Breast epithelium (tissue), 4 donors: ENCODE data around the gene C16orf78. TPM values are rescaled to one million over a fixed set of nuclear protein-coding genes. Genes with fewer than 3 reads are reported as not detected.
"Not testable (repeated sequence)": the region's sequence is repeated elsewhere in the genome, so short reads cannot be mapped to it uniquely, and the experiment has no call there.

Source experiments
- DNase-seq, 2 donors: peaks; one replicate each; pipeline ENCODE4 v3.0.0-alpha.2; 2019; ENCODE audit warnings: low spot score in 2 of 2
- H3K27ac ChIP-seq, 2 donors: fragments of 200-600 bp; sonication (generic) in 1 of 2; one replicate each; pipeline ENCODE4 v1.5.1; 2016 to 2019; ENCODE audit warnings: mild to moderate bottlenecking in 1 of 2
- H3K27me3 ChIP-seq, 2 donors: fragments of 200-600 bp; sonication (generic) in 1 of 2; one replicate each; pipeline versions ENCODE4 v1.5.1 to v1.6.0; 2017 to 2019; ENCODE audit warnings: control low read depth in 1 of 2, mild to moderate bottlenecking in 1 of 2
- H3K36me3 ChIP-seq: fragments of 200-600 bp; one replicate; pipeline ENCODE4 v1.5.1; 2019
- H3K4me1 ChIP-seq, 2 donors: fragments of 200-600 bp; sonication (generic); one replicate each; pipeline ENCODE4 v1.5.1; 2016 to 2019; ENCODE audit warnings: control low read depth in 1 of 2
- H3K4me3 ChIP-seq, 3 donors: fragments of 200-600 bp; sonication (generic); 1 replicate in 2 of 3; 2 replicates in 1 of 3; pipeline ENCODE4 v1.5.1; 2016 to 2019; ENCODE audit warnings: mild to moderate bottlenecking in 3 of 3, moderate library complexity in 2 of 3
- H3K9me3 ChIP-seq, 2 donors: fragments of 200-600 bp; sonication (generic) in 1 of 2; one replicate each; pipeline ENCODE4 v1.5.1; 2016 to 2019; ENCODE audit warnings: control low read depth in 1 of 2
- POLR2A ChIP-seq: fragments of 450-650 bp; IDR thresholded peaks from one replicate; pipeline ENCODE4 v1.6.1; 2016; ENCODE audit warnings: antibody characterized with exemption, mild to moderate bottlenecking, moderate library complexity
- POLR2AphosphoS5 ChIP-seq, 3 donors: sonication (generic); formaldehyde crosslinking; IDR thresholded peaks; one replicate each; pipeline ENCODE4 v1.6.1; 2017; ENCODE audit warnings: antibody characterized with exemption in 3 of 3
- intact Hi-C: fragments of 100-400 bp; cut with DNase I; formaldehyde crosslinking; loops from one replicate; pipeline ENCODE4 v1.15.1; 2023; ENCODE audit warnings: low total_unique reads
- total RNA-seq, 3 donors: library from RNA; depleted of rRNA; stranded (reverse); fragments of >200 nt; gene quantifications; one replicate each; pipeline ENCODE4 v1.1.0, GENCODE V29; 2016
- TF ChIP-seq, protein P1 (sequence below), 3 donors: fragments of 450-650 bp; IDR thresholded peaks; one replicate each; pipeline ENCODE4 v1.5.1; 2016 to 2017; ENCODE audit warnings: antibody characterized with exemption in 3 of 3, mild to moderate bottlenecking in 3 of 3, moderate library complexity in 3 of 3

The C16orf78 gene
- total RNA-seq, 3 donors from 2014 or later, result not detected

DNA sequence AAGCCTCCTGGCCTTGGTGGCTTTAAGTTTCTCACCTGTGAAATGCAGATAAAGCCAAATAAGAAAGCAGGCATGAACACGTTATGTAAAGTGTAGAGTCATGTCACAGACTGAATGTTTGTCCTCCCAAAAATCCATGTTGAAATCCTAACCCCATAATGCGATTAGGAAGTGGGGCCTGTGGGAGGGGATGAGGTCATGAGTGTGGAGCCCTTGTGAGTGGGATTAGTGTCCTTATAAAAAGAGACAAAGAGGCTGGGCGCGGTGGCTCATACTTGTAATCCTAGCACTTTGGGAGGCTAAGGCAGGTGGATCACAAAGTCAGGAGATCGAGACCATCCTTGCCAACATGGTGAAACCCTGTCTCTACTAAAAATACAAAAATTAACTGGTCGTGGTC, 19.5 kb upstream of the C16orf78 start:
- Histone ChIP-seq H3K9me3 (no peaks in the 10 kb centered on the region), H3K4me1 (no peaks in the 10 kb centered on the region), H3K27ac (no peak overlapping the region), H3K4me3 (no peak overlapping the region), H3K36me3 (no peaks in the 10 kb centered on the region), H3K27me3 (peaks cover 0 to 21% of the 10 kb centered on the region in 2 donors)
- DNase-seq, result no peak
- intact Hi-C loops, result no loop called here
- TF ChIP-seq POLR2A (no peak), POLR2AphosphoS5 (IDR thresholded peaks at IDR 0.05) (no peak)
- TF ChIP-seq, protein P1, sequence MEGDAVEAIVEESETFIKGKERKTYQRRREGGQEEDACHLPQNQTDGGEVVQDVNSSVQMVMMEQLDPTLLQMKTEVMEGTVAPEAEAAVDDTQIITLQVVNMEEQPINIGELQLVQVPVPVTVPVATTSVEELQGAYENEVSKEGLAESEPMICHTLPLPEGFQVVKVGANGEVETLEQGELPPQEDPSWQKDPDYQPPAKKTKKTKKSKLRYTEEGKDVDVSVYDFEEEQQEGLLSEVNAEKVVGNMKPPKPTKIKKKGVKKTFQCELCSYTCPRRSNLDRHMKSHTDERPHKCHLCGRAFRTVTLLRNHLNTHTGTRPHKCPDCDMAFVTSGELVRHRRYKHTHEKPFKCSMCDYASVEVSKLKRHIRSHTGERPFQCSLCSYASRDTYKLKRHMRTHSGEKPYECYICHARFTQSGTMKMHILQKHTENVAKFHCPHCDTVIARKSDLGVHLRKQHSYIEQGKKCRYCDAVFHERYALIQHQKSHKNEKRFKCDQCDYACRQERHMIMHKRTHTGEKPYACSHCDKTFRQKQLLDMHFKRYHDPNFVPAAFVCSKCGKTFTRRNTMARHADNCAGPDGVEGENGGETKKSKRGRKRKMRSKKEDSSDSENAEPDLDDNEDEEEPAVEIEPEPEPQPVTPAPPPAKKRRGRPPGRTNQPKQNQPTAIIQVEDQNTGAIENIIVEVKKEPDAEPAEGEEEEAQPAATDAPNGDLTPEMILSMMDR (IDR thresholded peaks at IDR 0.05), result no peak

DNA sequence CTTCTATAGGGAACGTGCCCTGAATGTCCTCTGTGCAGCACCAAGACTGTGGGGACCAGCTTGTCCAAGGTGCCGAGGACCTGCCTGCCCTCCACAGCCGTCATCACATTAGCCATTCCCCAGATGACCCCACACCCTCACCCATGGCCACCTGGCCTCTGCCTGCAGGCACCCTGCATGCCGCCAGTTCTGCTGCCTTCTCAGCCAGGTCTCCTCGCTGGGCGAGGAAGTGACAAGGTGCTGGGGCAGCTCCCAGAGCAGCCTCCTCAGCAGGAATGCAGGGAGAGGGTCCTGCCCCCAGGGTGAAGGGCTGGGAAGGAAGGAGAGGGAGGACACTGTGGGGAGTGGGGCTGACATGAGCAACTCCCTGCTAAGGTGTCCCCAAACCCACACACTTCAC, 18.6 kb upstream of the C16orf78 start:
- H3K36me3 ChIP-seq, result no peaks in the 10 kb centered on the region
- H3K4me1 ChIP-seq, result no peaks in the 10 kb centered on the region
- no peak for DNase-seq
- H3K27me3 ChIP-seq, result peaks cover 0 to 15% of the 10 kb centered on the region in 2 donors
- TF ChIP-seq POLR2AphosphoS5 (IDR thresholded peaks at IDR 0.05) (no peak), POLR2A (no peak)
- TF ChIP-seq, protein P1 (IDR thresholded peaks at IDR 0.05), result no peak
- H3K27ac ChIP-seq, result no peak overlapping the region
- intact Hi-C loops, result no loop called here
- H3K9me3 ChIP-seq, result no peaks in the 10 kb centered on the region
- no peak overlapping the region for H3K4me3 ChIP-seq

DNA sequence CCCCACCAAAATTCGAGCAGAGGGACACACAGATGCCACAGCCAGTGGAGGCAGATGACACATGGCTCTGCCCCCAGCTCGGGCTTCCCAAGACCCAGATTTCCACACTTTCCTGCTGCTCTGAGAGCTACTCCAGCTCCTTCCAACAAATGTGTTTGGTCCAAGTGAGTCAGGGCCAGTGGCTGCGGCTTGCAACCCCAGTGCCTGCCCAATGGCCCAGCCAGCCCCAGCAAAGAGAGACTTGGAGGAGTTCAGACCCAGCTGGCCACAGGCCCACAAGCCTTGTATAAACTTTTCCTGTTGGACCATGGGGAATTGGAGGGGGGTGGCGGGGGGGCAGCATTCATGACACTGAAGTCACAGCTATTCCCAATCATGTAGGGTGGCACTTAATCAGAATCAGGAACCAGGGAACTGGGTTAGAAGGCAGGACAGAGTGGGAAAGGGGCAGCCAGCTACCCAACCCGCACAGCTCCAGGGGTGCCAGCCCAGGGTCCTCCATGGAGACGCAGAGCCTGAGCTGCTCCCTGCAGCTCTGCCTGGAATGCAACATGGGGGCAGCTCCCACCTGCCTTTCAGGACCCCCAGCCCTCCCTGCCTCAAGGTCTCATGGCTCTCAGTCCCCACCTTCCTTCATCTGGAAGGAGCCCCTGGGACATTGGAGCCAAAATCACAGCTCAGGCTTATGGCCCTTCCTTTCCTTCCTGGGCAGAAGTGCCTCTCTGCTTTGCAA, 17.5 kb upstream of the C16orf78 start:
- no peak for TF ChIP-seq POLR2AphosphoS5 (IDR thresholded peaks at IDR 0.05)
- TF ChIP-seq, protein P1 (IDR thresholded peaks at IDR 0.05), result no peak
- TF ChIP-seq POLR2A, result no peak
- DNase-seq, result no peak
- Histone ChIP-seq H3K27me3 (peaks cover 0 to 4% of the 10 kb centered on the region in 2 donors), H3K27ac (no peak overlapping the region), H3K9me3 (no peaks in the 10 kb centered on the region), H3K36me3 (no peaks in the 10 kb centered on the region), H3K4me1 (no peaks in the 10 kb centered on the region), H3K4me3 (no peak overlapping the region)
- intact Hi-C loops, result no loop called here

DNA sequence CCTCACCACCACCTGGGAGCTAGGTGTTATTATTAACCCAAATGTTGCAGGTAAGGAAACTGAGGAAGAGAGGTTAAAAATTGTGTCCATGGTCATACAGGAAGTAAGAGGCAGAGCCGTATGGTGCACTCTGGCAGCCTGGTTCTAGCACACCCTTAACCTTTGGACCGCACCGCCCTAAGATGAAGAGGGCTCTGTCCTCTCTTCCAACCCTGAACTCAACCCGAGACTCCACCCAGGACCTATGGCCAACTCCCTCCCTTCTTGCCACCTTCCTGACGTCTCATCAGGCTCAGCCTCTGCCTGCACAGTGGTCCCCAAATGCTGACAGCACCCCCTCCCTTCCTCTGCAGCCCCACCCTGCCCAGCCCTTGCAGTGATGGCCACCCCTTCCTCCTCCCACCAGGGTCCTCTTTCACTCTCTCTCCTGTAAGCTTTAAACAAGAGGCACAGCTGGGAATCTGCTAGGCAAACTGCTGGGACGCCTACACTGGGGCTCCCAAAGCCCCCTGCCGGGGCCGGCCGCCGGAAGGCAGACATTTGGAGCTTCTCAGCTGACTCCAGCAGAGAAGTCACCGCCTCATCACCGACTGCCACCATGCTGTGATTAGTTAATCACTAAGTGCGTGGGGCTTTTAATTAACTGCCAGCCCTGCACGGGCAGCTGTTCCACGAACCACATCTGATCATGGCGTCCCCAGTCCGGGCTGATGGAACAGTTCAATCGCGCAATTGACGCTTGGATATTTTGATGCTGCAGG, 16.7 kb upstream of the C16orf78 start:
- no peaks in the 10 kb centered on the region for H3K9me3 ChIP-seq
- intact Hi-C loops, result no loop called here
- no peak for DNase-seq
- no peaks in the 10 kb centered on the region for H3K4me1 ChIP-seq
- H3K27me3 ChIP-seq, result no peaks in the 10 kb centered on the region
- no peak overlapping the region for H3K4me3 ChIP-seq
- no peak overlapping the region for H3K27ac ChIP-seq
- H3K36me3 ChIP-seq, result no peaks in the 10 kb centered on the region
- TF ChIP-seq POLR2A, result no peak

DNA sequence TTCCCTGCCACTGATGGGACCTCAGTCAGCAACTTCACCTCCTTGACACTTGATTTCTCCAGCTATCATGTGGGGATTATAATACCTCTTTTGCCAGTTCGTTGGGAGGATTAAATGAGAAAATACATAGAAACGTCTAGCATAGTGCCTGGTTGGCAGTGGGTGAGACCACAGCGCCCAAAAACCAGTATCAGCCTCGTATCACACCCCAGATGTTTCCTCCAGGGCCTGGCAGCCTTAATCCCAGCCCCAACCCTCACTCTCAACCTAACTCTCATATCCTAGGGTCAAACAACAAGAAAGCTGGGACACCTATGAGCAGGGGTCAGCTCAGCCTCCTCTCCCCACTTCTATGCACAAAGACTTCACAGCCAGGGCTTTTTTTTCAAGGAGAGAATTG, 14.0 kb upstream of the C16orf78 start:
- Histone ChIP-seq H3K4me3 (no peak overlapping the region), H3K4me1 (no peaks in the 10 kb centered on the region), H3K36me3 (no peaks in the 10 kb centered on the region), H3K27ac (no peak overlapping the region), H3K9me3 (no peaks in the 10 kb centered on the region), H3K27me3 (no peaks in the 10 kb centered on the region)
- TF ChIP-seq, protein P1 (IDR thresholded peaks at IDR 0.05), result no peak
- TF ChIP-seq POLR2AphosphoS5 (IDR thresholded peaks at IDR 0.05) (no peak), POLR2A (no peak)
- DNase-seq, result no peak
- intact Hi-C loops, result no loop called here

DNA sequence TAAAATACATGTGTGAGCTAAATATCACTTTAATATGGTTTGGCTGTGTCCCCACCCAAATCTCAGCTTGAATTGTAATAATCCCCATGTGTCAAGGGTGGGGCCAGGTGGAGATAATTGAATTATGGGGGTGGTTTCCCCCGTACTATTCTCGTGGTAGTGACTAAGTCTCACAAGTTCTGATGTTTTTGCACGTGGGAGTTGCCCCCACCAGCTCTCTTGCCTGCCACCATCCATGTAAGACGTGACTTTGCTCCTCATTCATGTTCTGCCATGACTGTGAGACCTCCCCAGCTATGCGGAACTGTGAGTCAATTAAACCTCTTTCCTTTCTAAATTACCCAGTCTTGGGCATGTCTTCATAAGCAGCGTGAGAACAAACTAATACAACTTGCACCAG, 11.9 kb upstream of the C16orf78 start:
- DNase-seq, H3K27me3 ChIP-seq, H3K4me1 ChIP-seq, H3K4me3 ChIP-seq, H3K9me3 ChIP-seq, H3K36me3 ChIP-seq, H3K27ac ChIP-seq: not testable (repeated sequence)
- intact Hi-C loops, result loop anchor here (5.0 kb wide), 1 partner anchor 949 kb away; no protein-coding TSS in a partner anchor
